ENCODE results near the gene KDSR. TPM values are rescaled to one million over a fixed set of nuclear protein-coding genes. Genes with fewer than 3 reads are reported as not detected.

KDSR gene
- total RNA-seq, 1 experiment from 2014 or later, result 41.7 TPM

DNA sequence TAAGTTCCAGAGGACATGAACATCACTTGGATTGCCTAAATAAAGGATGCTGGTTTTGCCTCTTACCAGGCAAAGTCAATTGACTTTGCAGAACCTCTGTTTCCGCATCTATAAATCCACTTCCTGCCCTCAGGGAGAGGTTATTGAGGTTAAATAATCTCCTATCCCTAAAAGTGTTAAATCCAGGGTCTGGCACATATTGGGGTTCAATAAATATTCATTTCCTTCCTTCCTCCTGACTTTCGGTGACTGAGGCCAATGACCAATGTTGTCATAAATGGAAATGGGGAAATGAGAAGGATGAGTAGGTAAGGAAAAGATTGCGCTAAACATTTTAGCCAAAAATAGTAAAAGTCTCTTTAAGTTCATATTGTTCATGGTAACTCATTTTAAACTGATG is 63.5 kb downstream of the KDSR start:
- H3F3A ChIP-seq (ENCODE audit: insufficient read depth, low read depth), result no peaks in the 10 kb centered on the region

DNA sequence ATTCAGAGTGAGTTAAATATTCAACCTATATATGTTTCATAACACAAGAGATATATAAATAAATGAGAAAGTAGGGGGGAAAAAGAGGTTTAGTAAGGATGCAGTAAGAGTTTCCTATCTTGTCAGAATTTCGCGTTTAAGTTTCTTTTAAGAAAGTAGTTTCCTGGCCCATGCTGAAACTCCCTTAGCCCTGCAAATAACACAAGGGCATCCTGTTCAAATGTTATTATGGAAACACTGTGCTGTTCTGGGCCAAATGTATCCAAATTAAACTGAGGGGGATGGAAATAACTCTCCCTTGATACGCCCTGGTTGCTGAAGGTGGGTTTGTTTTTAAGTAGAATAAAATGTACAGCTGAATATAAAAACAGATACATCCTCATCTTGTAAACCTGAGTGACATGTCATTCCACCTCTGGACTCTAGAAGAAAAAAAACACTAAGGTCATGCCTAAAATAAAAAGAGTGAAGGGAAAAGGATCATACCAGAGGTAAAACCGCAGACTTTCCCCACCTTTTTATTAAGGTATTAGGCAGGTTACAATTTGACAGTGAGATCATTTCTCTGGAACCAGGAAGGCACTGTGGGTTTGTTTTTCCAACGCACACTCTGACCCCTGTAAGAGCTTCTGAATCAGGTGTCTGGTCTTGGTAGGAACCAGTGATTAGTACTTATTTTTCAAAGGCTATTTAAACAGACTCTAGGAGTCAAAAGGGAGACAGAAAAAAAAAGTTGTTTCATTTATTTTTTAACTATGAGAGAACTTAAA is 64.2 kb downstream of the KDSR start:
- intact Hi-C loops (cut with micrococcal nuclease; ENCODE audit: unreplicated experiment), result no loop called here
- Histone ChIP-seq H3K36me3 (ENCODE audit: low read depth) (no peaks in the 10 kb centered on the region), H3K4me3 (no peak overlapping the region), H3K27me3 (ENCODE audit: insufficient read depth, low read depth) (no peaks in the 10 kb centered on the region), H3K4me1 (replicated peaks; ENCODE audit: insufficient read depth) (no peaks in the 10 kb centered on the region), H4K20me1 (ENCODE audit: insufficient read depth) (no peaks in the 10 kb centered on the region), H3K4me2 (no peak overlapping the region), H3K27ac (no peak overlapping the region), H3K79me2 (ENCODE audit: low read depth) (no peaks in the 10 kb centered on the region), H3K9me2 (ENCODE audit: insufficient read depth) (no peaks in the 10 kb centered on the region), H3K9me3 (ENCODE audit: insufficient read depth, low read depth) (no peaks in the 10 kb centered on the region), H3F3A (ENCODE audit: insufficient read depth, low read depth) (no peaks in the 10 kb centered on the region), H2AFZ (no peak overlapping the region)
- no peak for DNase-seq
- TF ChIP-seq EZH2 (IDR thresholded peaks at IDR 0.05; ENCODE audit: low read depth), result no peak
- TF ChIP-seq, protein P1, sequence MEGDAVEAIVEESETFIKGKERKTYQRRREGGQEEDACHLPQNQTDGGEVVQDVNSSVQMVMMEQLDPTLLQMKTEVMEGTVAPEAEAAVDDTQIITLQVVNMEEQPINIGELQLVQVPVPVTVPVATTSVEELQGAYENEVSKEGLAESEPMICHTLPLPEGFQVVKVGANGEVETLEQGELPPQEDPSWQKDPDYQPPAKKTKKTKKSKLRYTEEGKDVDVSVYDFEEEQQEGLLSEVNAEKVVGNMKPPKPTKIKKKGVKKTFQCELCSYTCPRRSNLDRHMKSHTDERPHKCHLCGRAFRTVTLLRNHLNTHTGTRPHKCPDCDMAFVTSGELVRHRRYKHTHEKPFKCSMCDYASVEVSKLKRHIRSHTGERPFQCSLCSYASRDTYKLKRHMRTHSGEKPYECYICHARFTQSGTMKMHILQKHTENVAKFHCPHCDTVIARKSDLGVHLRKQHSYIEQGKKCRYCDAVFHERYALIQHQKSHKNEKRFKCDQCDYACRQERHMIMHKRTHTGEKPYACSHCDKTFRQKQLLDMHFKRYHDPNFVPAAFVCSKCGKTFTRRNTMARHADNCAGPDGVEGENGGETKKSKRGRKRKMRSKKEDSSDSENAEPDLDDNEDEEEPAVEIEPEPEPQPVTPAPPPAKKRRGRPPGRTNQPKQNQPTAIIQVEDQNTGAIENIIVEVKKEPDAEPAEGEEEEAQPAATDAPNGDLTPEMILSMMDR (conservative IDR thresholded peaks at IDR 0.05), result no peak
- BruUV-seq (replicated peaks), result no TSS peak
- ChIA-PET CTCF (no interaction called here), POLR2A (ENCODE audit: unreplicated experiment) (no interaction called here)

More for the DNA sequence above, 63.5 kb downstream of the KDSR start:
- intact Hi-C loops (cut with micrococcal nuclease; ENCODE audit: unreplicated experiment), result no loop called here
- Histone ChIP-seq H3K27ac (no peak overlapping the region), H3K9me3 (ENCODE audit: insufficient read depth, low read depth) (no peaks in the 10 kb centered on the region), H3K27me3 (ENCODE audit: insufficient read depth, low read depth) (no peaks in the 10 kb centered on the region), H3K9me2 (ENCODE audit: insufficient read depth) (no peaks in the 10 kb centered on the region), H3K36me3 (ENCODE audit: low read depth) (no peaks in the 10 kb centered on the region), H3K4me3 (no peak overlapping the region), H3K4me2 (no peak overlapping the region), H4K20me1 (ENCODE audit: insufficient read depth) (no peaks in the 10 kb centered on the region), H3K79me2 (ENCODE audit: low read depth) (no peaks in the 10 kb centered on the region), H3K4me1 (replicated peaks; ENCODE audit: insufficient read depth) (no peaks in the 10 kb centered on the region), H2AFZ (no peak overlapping the region)
- ChIA-PET POLR2A (ENCODE audit: unreplicated experiment) (no interaction called here), CTCF (no interaction called here)
- no TSS peak for BruUV-seq (replicated peaks)
- no peak for TF ChIP-seq EZH2 (IDR thresholded peaks at IDR 0.05; ENCODE audit: low read depth)
- TF ChIP-seq, protein P1 (conservative IDR thresholded peaks at IDR 0.05), result no peak
- no peak for DNase-seq

DNA sequence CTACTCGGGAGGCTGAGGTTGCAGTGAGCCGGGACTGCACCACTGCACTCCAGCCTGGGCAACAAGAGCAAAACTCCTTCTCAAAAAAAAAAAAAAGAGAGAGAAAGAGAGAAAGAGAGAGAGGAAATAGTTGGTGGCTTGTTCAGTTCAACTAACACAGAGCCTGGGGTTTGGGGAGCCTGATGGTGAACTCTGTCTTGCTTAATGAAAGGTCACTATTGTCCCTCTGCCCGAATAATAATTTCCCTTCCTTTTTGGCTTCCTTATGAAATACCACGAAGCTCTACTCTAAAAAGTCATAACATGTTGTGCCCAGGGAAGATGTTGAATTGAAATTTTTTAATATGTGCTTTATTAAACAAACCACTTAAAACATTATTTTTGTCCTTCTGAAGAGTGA is 64.8 kb downstream of the KDSR start:
- POLR2A ChIA-PET (ENCODE audit: unreplicated experiment), result no interaction called here
- Histone ChIP-seq H3K9me2 (ENCODE audit: insufficient read depth) (no peaks in the 10 kb centered on the region), H3K4me1 (replicated peaks; ENCODE audit: insufficient read depth) (no peaks in the 10 kb centered on the region), H3K79me2 (ENCODE audit: low read depth) (no peaks in the 10 kb centered on the region), H3K27ac (no peak overlapping the region), H3K4me2 (no peak overlapping the region), H3F3A (ENCODE audit: insufficient read depth, low read depth) (no peaks in the 10 kb centered on the region), H3K27me3 (ENCODE audit: insufficient read depth, low read depth) (no peaks in the 10 kb centered on the region), H3K36me3 (ENCODE audit: low read depth) (no peaks in the 10 kb centered on the region), H4K20me1 (ENCODE audit: insufficient read depth) (no peaks in the 10 kb centered on the region), H2AFZ (no peak overlapping the region), H3K4me3 (no peak overlapping the region), H3K9me3 (ENCODE audit: insufficient read depth, low read depth) (no peaks in the 10 kb centered on the region)
- no peak for DNase-seq
- no peak for TF ChIP-seq EZH2 (IDR thresholded peaks at IDR 0.05; ENCODE audit: low read depth)
- TF ChIP-seq, protein P1 (conservative IDR thresholded peaks at IDR 0.05), result no peak
- intact Hi-C loops (cut with micrococcal nuclease; ENCODE audit: unreplicated experiment), result no loop called here
- BruUV-seq (replicated peaks), result no TSS peak
- CTCF ChIA-PET, result no interaction called here

Measured in PC-9 (cell line).